Brain microvascular endothelial cell (primary cell): ENCODE results near the gene GALC.

Experiments used
- DNase-seq: peaks from one replicate; pipeline ENCODE4 v3.0.0-alpha.2; 2020
- H3K27ac ChIP-seq: fragments of 250-450 bp; sonication (Bioruptor Pico); 2 replicates; pipeline ENCODE4 v1.5.1; 2020; ENCODE audit warnings: mild to moderate bottlenecking, moderate library complexity
- H3K27me3 ChIP-seq: fragments of 250-450 bp; sonication (Bioruptor Pico); replicated peaks from 2 replicates; pipeline ENCODE4 v1.5.1; 2020; ENCODE audit warnings: mild to moderate bottlenecking
- H3K36me3 ChIP-seq: fragments of 250-450 bp; sonication (Bioruptor Pico); replicated peaks from 2 replicates; pipeline ENCODE4 v1.5.1; 2020; ENCODE audit warnings: mild to moderate bottlenecking
- H3K4me3 ChIP-seq: 2 replicates; pipeline ENCODE4 v1.5.1; 2011; ENCODE audit warnings: low read depth, mild to moderate bottlenecking, control low read depth, low read length, moderate library complexity
- CTCF ChIP-seq: IDR thresholded peaks from 2 replicates; pipeline ENCODE4 v1.5.1; 2011; ENCODE audit warnings: low read depth, mild to moderate bottlenecking, moderate library complexity, low read length, control low read depth, inconsistent platforms; ENCODE audit errors: missing control alignments
- in situ Hi-C: cut with HindIII; loops from 2 replicates; pipeline ENCODE4 v1.10.0; 2017; ENCODE audit warnings: low sequenced_read_pairs, low pct_ligation_motif_present

GALC gene

GRCh38 chr14:87971010-87971409 is 22.0 kb downstream of the GALC start:
- Histone ChIP-seq H3K36me3 (no peaks in the 10 kb centered on the region), H3K4me3 (no peak overlapping the region), H3K27ac (no peak overlapping the region), H3K27me3 (no peaks in the 10 kb centered on the region)
- in situ Hi-C loops = no loop called here
- no peak for DNase-seq
- no peak for TF ChIP-seq CTCF

GRCh38 chr14:87967496-87967895 is 25.5 kb downstream of the GALC start:
- TF ChIP-seq CTCF = no peak
- Histone ChIP-seq H3K36me3 (no peaks in the 10 kb centered on the region), H3K4me3 (no peak overlapping the region), H3K27me3 (no peaks in the 10 kb centered on the region), H3K27ac (no peak overlapping the region)
- in situ Hi-C loops = no loop called here
- no peak for DNase-seq

- DNase-seq = no peak
- H3K4me3 ChIP-seq = no peak overlapping the region
- no peaks in the 10 kb centered on the region for H3K36me3 ChIP-seq
- in situ Hi-C loops = no loop called here
- H3K27ac ChIP-seq = no peak overlapping the region
- no peaks in the 10 kb centered on the region for H3K27me3 ChIP-seq
- TF ChIP-seq CTCF = no peak
Observed at GRCh38 chr14:87966816-87967215, 26.2 kb downstream of the GALC start.

GRCh38 chr14:87961246-87961645 is 31.7 kb downstream of the GALC start:
- H3K27me3 ChIP-seq = no peaks in the 10 kb centered on the region
- no peak for DNase-seq
- H3K4me3 ChIP-seq = no peak overlapping the region
- H3K36me3 ChIP-seq = no peaks in the 10 kb centered on the region
- in situ Hi-C loops = no loop called here
- no peak overlapping the region for H3K27ac ChIP-seq
- no peak for TF ChIP-seq CTCF

- no peak for TF ChIP-seq CTCF
- H3K27ac ChIP-seq = no peak overlapping the region
Observed at GRCh38 chr14:87960013-87960787, 32.8 kb downstream of the GALC start.

GRCh38 chr14:87955501-87955900 is 37.5 kb downstream of the GALC start:
- no peak for DNase-seq
- H3K27ac ChIP-seq = no peak overlapping the region
- no peaks in the 10 kb centered on the region for H3K27me3 ChIP-seq
- TF ChIP-seq CTCF = no peak
- in situ Hi-C loops = no loop called here
- H3K4me3 ChIP-seq = no peak overlapping the region
- no peaks in the 10 kb centered on the region for H3K36me3 ChIP-seq

More at GRCh38 chr14:87960013-87960787, 32.8 kb downstream of the GALC start:
- H3K4me3 ChIP-seq = no peak overlapping the region
- no peak for DNase-seq
- H3K36me3 ChIP-seq = no peaks in the 10 kb centered on the region
- H3K27me3 ChIP-seq = no peaks in the 10 kb centered on the region
- in situ Hi-C loops = no loop called here
